Prostate gland (tissue), 2 donors: ENCODE data around the gene GLRA2. TPM values are rescaled to one million over a fixed set of nuclear protein-coding genes. Genes with fewer than 3 reads are reported as not detected.

Experiments
- DNase-seq: peaks from one replicate; pipeline ENCODE4 v3.0.0-alpha.2; 2019; ENCODE audit warnings: low spot score
- H3K27ac ChIP-seq, 2 donors: fragments of 200-600 bp; sonication (generic); 2 replicates each; pipeline ENCODE4 v1.5.1; 2017 to 2019
- H3K27me3 ChIP-seq: fragments of 200-600 bp; sonication (generic); replicated peaks from 2 replicates; pipeline ENCODE4 v1.5.1; 2019; ENCODE audit not compliant: insufficient read depth
- H3K36me3 ChIP-seq, 2 donors: fragments of 200-600 bp; sonication (generic); 1 replicate in 1 of 2; 2 replicates in 1 of 2; pipeline versions ENCODE4 v1.5.1 to v1.8.1; 2017 to 2019
- H3K4me1 ChIP-seq: fragments of 200-600 bp; sonication (generic); replicated peaks from 2 replicates; pipeline ENCODE4 v1.5.1; 2019
- H3K4me3 ChIP-seq, 2 donors: fragments of 200-600 bp; sonication (generic); 2 replicates each; pipeline ENCODE4 v1.5.1; 2017 to 2019
- H3K9me3 ChIP-seq: fragments of 200-600 bp; sonication (generic); 2 replicates; pipeline ENCODE4 v1.5.1; 2017
- POLR2A ChIP-seq: fragments of 450-650 bp; IDR thresholded peaks from one replicate; pipeline ENCODE4 v1.6.1; 2016; ENCODE audit warnings: antibody characterized with exemption, mild to moderate bottlenecking
- POLR2AphosphoS5 ChIP-seq: sonication (generic); formaldehyde crosslinking; IDR thresholded peaks from one replicate; pipeline ENCODE4 v1.6.1; 2017; ENCODE audit warnings: antibody characterized with exemption
- WGBS: methylation state at CpG from one replicate; pipeline ENCODE4 v1.1.5; 2018; 5-methylcytosine and 5-hydroxymethylcytosine counted together
- intact Hi-C: fragments of 100-400 bp; cut with DNase I; formaldehyde crosslinking; loops from one replicate; pipeline ENCODE4 v1.14.2; 2022
- total RNA-seq, 2 donors: library from RNA; depleted of rRNA; stranded (reverse); fragments of >200 nt; gene quantifications; one replicate each; pipeline ENCODE4 v1.1.0, GENCODE V29; 2016
- TF ChIP-seq, protein P1 (sequence below), 4 experiments: fragments of 200-600 bp in 2 of 4; fragments of 450-650 bp in 2 of 4; sonication (generic) in 2 of 4; IDR thresholded peaks; 1 replicate in 3 of 4; 2 replicates in 1 of 4; pipeline ENCODE4 v1.5.1; 2016 to 2019; ENCODE audit warnings: antibody characterized with exemption in 4 of 4, mild to moderate bottlenecking in 2 of 4, moderate library complexity in 2 of 4

GLRA2 gene
- total RNA-seq = not detected

DNA sequence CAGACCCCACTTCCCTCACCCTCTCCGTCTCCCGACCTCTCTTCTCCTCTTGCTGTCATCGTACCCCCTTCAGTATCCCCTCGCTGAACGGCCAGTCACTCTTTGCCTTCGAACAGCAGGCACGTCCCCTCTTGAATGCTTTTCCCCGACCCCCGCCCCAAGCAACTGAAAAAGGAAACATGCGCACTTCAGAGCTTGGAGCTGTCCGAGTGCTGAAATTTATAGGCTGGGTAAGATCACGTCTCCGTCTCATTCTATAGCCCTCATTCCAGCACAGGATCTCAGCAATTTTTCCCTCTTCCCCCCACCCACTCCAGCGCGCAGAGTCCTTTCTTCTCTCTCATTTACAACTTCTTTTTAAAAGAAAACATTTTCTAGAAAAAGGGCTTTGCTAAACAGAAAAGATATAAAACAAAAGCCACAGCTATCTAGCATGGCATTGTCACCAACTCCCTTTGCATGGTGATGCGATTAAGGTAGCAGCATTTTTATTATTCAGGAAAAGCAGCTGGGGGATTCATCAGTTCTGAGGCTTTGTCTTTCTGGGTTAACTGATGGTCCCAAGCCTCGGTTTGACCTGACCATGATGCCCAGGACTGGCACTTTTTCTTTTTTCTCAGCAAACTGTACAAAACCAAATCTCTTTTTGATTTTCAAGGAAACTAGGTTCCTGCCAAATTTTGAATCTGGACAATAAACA lies at the start of gene GLRA2:
Gene GLRA2 (plus strand): TSS at position 247 of the 700 bp plus-strand sequence. CDS start 522 bp downstream, outside the sequence.
- no peak for DNase-seq
- Histone ChIP-seq H3K9me3 (no peaks in the 10 kb centered on the region), H3K36me3 (no peaks in the 10 kb centered on the region), H3K27ac (no peak within 1 kb of the TSS), H3K4me3 (no peak within 1 kb of the TSS), H3K27me3 (no peaks in the 10 kb centered on the region), H3K4me1 (no peaks in the 10 kb centered on the region)
- TF ChIP-seq, protein P1, sequence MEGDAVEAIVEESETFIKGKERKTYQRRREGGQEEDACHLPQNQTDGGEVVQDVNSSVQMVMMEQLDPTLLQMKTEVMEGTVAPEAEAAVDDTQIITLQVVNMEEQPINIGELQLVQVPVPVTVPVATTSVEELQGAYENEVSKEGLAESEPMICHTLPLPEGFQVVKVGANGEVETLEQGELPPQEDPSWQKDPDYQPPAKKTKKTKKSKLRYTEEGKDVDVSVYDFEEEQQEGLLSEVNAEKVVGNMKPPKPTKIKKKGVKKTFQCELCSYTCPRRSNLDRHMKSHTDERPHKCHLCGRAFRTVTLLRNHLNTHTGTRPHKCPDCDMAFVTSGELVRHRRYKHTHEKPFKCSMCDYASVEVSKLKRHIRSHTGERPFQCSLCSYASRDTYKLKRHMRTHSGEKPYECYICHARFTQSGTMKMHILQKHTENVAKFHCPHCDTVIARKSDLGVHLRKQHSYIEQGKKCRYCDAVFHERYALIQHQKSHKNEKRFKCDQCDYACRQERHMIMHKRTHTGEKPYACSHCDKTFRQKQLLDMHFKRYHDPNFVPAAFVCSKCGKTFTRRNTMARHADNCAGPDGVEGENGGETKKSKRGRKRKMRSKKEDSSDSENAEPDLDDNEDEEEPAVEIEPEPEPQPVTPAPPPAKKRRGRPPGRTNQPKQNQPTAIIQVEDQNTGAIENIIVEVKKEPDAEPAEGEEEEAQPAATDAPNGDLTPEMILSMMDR (IDR thresholded peaks at IDR 0.05) = no peak
- TF ChIP-seq POLR2A (no peak), POLR2AphosphoS5 (no peak)
- intact Hi-C loops = loop anchor here (10.0 kb wide), 1 partner anchor 415 kb away; no protein-coding TSS in a partner anchor
- 5% methylated on average over 17 of the region's 17 CpGs for WGBS

DNA sequence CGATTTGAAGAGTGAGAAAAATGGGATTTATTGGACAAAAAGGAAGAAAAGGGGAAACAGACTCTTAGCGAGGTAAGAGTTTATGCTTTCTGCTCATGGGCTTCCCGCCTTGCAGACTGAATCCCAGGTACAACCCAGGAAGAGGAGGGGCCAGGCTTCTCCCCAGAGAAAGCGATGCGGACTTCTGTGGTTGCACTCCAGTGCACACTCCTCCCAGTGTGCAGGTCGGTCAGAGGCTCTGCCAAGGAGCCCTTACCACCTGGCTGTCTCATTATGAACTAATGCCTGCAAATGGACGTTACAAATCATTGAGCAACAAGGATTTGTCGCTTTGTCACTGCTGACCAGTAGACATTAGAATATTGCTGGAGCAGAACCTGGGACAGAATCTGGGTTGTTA lies 39.9 kb upstream of the GLRA2 start:
- Histone ChIP-seq H3K36me3 (no peaks in the 10 kb centered on the region), H3K4me1 (no peaks in the 10 kb centered on the region), H3K27ac (no peak overlapping the region), H3K27me3 (no peaks in the 10 kb centered on the region), H3K9me3 (no peaks in the 10 kb centered on the region), H3K4me3 (no peak overlapping the region)
- TF ChIP-seq, protein P1 (IDR thresholded peaks at IDR 0.05) = no peak
- no peak for TF ChIP-seq POLR2AphosphoS5
- TF ChIP-seq POLR2A = no peak
- DNase-seq = no peak
- intact Hi-C loops = no loop called here
- WGBS = 78% methylated on average over 7 of the region's 8 CpGs

DNA sequence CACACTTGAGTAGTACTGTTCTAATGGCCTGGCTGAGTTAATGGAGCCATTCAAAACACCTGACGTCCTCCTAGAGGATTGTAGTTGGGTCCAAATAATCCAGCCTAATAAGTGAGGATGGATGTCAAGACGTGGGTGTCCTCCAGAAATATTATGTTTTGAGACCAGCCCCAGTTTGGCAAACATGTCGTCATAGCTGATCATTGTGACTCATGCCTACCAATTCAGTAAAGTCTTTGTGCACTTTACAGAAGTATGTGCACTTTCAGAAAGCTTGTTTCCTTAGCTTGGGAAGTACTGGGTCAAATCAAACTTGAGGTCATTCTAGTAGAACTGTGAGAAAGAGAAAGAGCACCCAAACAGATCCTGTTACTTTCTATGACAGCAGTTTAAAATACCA lies 37.6 kb upstream of the GLRA2 start:
- DNase-seq = no peak
- H3K36me3 ChIP-seq = no peaks in the 10 kb centered on the region
- TF ChIP-seq, protein P1 (IDR thresholded peaks at IDR 0.05) = no peak
- TF ChIP-seq POLR2A (no peak), POLR2AphosphoS5 (no peak)
- H3K27me3 ChIP-seq = no peaks in the 10 kb centered on the region
- no peak overlapping the region for H3K4me3 ChIP-seq
- no peak overlapping the region for H3K27ac ChIP-seq
- H3K4me1 ChIP-seq = no peaks in the 10 kb centered on the region
- WGBS = 82% methylated on average over 3 of the region's 3 CpGs
- H3K9me3 ChIP-seq = no peaks in the 10 kb centered on the region
- intact Hi-C loops = no loop called here

DNA sequence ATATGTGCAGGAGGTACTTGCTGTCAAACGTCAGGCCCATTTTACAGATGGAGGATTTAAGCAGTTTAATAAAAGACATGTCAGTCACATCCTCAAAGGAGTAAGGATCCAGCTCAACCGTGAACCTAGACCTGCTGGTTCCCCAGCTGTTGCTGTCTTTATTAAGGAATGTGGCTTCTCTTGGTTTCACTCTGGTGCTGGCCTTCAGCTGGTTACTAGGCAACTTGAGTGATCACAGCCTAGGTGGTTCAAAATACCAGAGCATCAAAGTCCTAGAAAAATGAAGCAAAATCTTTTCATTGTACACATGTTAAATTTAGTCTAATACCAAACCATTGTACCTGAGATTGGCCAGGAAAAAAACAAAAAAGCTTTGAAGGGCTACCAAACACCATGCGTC lies 32.7 kb upstream of the GLRA2 start:
- no peak overlapping the region for H3K27ac ChIP-seq
- H3K9me3 ChIP-seq = no peaks in the 10 kb centered on the region
- H3K27me3 ChIP-seq = no peaks in the 10 kb centered on the region
- no peaks in the 10 kb centered on the region for H3K36me3 ChIP-seq
- no peak for DNase-seq
- intact Hi-C loops = no loop called here
- TF ChIP-seq, protein P1 (IDR thresholded peaks at IDR 0.05) = no peak
- no peak for TF ChIP-seq POLR2AphosphoS5
- TF ChIP-seq POLR2A = no peak
- H3K4me1 ChIP-seq = no peaks in the 10 kb centered on the region
- no peak overlapping the region for H3K4me3 ChIP-seq
- 44% methylated on average over 3 of the region's 3 CpGs for WGBS

DNA sequence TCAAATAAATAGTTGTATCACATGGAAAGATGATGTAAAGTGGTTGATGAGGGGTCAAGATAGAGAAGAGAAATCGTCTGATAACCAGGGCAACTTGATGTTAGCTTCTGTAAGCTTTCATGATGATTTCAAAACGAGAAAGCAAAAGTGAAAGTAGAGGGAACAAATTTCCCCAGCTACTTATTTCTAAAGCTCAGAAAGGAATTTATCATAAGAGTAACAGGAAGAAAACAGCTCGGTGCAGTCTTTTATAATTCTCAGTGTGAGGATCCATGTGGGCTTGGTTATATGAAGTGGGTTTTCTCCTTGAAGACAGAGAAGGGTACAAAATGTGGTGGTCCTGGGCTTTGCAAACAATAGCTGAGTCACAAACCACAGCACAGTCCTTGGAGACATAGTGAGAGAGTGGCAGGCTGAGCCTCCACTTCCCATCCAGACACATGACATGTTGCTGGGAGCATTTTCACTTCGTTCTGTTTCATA lies 32.1 kb upstream of the GLRA2 start:
- 8% methylated on average over 4 of the region's 4 CpGs for WGBS
- H3K27me3 ChIP-seq = no peaks in the 10 kb centered on the region
- no peaks in the 10 kb centered on the region for H3K4me1 ChIP-seq
- DNase-seq = no peak
- peak overlapping the region in 1 of 2 donors; percentile 30 for H3K27ac ChIP-seq
- intact Hi-C loops = no loop called here
- no peaks in the 10 kb centered on the region for H3K36me3 ChIP-seq
- no peaks in the 10 kb centered on the region for H3K9me3 ChIP-seq
- TF ChIP-seq, protein P1 (IDR thresholded peaks at IDR 0.05) = no peak
- TF ChIP-seq POLR2A (no peak), POLR2AphosphoS5 (no peak)
- no peak overlapping the region for H3K4me3 ChIP-seq
